GM12872 (cell line): ENCODE measurements around the gene CDC20B.

Source experiments
- CTCF ChIP-seq: IDR thresholded peaks from 3 replicates; pipeline ENCODE4 v1.5.1; 2011; ENCODE audit warnings: low read depth, mild to moderate bottlenecking, low read length, moderate library complexity; ENCODE audit not compliant: insufficient read depth

Gene CDC20B, protein sequence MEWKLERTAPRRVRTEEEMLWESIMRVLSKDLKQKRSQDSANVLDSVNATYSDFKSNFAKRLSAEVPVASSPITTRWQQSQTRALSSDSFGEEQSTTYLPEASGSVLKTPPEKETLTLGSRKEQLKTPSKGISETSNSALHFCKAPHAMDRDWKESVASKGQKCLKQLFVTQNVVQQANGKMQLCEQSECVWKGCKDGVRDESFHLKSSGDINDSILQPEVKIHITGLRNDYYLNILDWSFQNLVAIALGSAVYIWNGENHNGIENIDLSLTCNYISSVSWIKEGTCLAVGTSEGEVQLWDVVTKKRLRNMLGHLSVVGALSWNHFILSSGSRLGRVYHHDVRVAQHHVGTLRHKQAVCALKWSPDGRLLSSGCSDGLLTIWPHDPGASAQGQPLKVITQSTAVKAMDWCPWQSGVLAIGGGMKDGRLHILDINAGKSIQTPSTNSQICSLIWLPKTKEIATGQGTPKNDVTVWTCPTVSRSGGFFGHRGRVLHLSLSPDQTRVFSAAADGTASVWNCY

GRCh38 chr5:55172937-55173686 is at the start of gene CDC20B:
Gene CDC20B, minus strand, starts transcription at chr5:55173177. Its CDS starts 177 bp downstream, at chr5:55173000.
- no peak for TF ChIP-seq CTCF

DNA sequence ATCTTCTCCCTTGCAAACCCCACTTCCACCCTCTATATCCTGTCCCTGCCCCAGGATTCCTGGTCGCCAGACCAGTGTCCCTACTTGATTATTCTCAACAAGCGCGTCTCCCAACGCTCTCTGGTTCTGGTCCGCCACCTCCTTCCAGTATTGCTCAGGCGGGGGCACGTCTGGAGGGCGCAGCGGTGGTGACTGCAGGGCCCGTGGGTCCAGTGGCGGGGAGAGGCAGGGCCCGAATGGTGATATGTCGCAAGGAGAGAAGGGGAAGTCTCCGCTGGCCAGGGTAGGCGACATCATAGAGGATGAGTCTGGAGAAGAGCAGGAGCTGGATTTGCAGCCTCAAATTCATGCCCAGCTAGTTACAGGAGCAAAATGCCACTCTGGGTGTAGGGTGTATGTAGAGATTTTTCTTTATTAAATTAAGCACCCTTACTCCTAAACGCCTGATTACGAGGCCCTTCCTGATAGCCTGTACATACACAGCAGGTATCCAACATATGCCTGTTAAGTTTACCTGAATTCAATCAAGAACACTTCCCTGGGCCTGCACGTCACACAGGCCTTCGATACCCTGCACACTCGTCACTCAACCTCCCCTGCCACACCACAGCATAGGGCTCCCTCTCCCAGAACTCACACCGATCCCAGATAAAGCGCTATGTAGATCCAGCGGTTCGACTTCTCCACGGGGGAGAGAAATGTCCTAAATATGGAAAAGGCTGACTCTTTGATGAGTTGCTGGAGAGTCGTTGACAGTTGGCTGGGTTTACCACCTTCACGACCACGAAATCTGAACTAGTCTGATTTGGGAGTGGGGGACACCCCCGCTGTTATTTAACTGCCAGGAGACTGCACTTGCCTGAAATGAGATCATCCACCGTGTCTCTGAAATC is 49.4 kb upstream of the CDC20B start:
- TF ChIP-seq CTCF, result no peak

- no peak for TF ChIP-seq CTCF
Measured at GRCh38 chr5:55220433-55221185, 47.6 kb upstream of the CDC20B start.

DNA sequence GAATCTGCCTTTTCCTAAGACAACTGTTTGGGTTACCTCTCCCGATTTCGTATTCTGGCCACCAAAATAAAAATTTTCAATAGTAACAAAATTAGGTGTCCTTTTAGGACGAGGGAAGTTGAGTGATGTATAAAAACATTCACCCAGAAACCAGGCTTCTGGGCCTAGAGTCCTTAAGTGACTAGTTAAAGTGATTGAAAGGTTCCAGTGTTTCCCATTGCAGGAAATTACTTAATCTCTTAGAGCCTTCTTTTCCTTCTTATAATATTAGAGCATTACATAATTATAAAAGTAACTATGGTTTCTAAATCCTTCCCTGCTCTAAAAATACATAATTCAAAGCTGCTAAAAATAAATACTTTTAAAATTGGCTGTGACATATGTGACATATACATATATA is 46.8 kb upstream of the CDC20B start:
- no peak for TF ChIP-seq CTCF

DNA sequence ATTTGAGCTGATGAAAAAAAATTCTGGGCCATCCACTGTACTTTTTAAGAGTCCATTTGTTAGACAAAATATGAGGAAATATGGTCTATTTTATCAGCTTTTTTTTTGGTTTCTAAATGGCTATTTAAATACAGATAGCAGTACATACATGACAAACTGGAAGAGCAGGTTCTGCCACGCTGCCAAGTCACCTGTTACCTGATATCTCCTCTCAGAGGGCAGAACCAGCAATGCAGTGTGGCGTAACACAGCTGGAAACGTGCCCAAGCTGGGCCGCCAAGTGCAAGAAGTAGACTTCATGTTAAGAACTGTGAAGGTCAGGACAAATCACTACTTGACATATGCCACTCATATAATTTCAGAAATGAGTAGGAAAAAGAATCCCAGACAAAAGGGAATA is 46.0 kb upstream of the CDC20B start:
- TF ChIP-seq CTCF, result no peak

DNA sequence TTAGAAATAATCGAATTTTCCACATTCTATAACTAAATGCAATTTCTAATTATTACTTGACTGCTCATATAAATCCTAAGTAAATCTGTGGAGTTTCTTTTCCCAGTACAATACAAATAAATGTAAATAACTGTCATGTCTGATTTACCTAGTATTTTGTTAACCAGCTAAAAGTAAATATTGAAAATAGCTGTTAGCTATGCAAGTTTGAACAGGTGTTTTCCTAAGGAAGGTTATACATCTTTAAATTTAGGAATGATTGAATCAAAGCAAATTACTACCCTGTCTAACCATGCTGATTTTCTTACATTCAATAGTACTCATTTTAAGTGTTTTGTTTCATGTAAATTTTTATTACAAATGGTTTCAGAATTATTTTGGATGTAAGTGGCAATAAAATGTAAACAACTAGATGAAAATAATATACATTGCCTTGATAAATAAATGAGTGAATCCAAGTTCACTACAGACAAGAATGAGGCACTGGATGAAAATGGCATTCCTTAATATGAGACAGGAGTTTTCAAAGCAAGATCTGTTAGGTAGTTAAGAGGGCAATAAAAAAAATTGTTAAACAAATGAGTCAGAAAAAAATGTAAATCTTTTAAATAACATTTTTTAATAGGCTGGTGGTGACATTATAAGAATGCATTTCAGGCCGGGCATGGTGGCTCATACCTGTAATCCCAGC is 38.4 kb upstream of the CDC20B start:
- TF ChIP-seq CTCF, result no peak
